H9 (cell line): ENCODE measurements around the gene PNMA8C. TPM values are rescaled to one million over a fixed set of nuclear protein-coding genes. Genes with fewer than 3 reads are reported as not detected.

Experiments
- DNase-seq: peaks from one replicate; pipeline ENCODE4 v3.0.0-alpha.2; 2017
- H2AFZ ChIP-seq: one replicate; pipeline ENCODE4 v1.6.1; 2013; ENCODE audit warnings: mild to moderate bottlenecking, low read length, control low read depth, moderate library complexity
- H2AK5ac ChIP-seq: 2 replicates; pipeline ENCODE4 v1.6.1; 2013; ENCODE audit warnings: low read length, control low read depth, mixed read lengths; ENCODE audit not compliant: insufficient read length
- H2BK120ac ChIP-seq: one replicate; pipeline ENCODE4 v1.6.1; 2013; ENCODE audit warnings: low read depth, mild to moderate bottlenecking, low read length, control low read depth, inconsistent platforms; ENCODE audit not compliant: poor library complexity, severe bottlenecking
- H2BK12ac ChIP-seq: 2 replicates; pipeline ENCODE4 v1.6.1; 2013; ENCODE audit warnings: low read length, control low read depth, mixed read lengths, low read depth; ENCODE audit not compliant: insufficient read length
- H2BK15ac ChIP-seq: 2 replicates; pipeline ENCODE4 v1.6.1; 2013; ENCODE audit warnings: low read depth, low read length, control low read depth
- H2BK20ac ChIP-seq: one replicate; pipeline ENCODE4 v1.6.1; 2013; ENCODE audit warnings: low read depth, mild to moderate bottlenecking, low read length, control low read depth, inconsistent platforms; ENCODE audit not compliant: poor library complexity, severe bottlenecking
- H2BK5ac ChIP-seq: 2 replicates; pipeline ENCODE4 v1.6.1; 2013; ENCODE audit warnings: low read length, control low read depth, mixed read lengths; ENCODE audit not compliant: insufficient read length
- H3K14ac ChIP-seq: 2 replicates; pipeline ENCODE4 v1.6.1; 2013; ENCODE audit warnings: low read length, control low read depth; ENCODE audit not compliant: insufficient read depth
- H3K18ac ChIP-seq: 2 replicates; pipeline ENCODE4 v1.6.1; 2013; ENCODE audit warnings: low read depth, mild to moderate bottlenecking, mixed read lengths, low read length, control low read depth; ENCODE audit not compliant: insufficient read length
- H3K23ac ChIP-seq: 2 replicates; pipeline ENCODE4 v1.6.1; 2013; ENCODE audit warnings: low read length, control low read depth, mixed read lengths, low read depth; ENCODE audit not compliant: insufficient read length
- H3K23me2 ChIP-seq: 2 replicates; pipeline ENCODE4 v1.6.1; 2013; ENCODE audit warnings: low read depth, mild to moderate bottlenecking, mixed read lengths, low read length, control low read depth; ENCODE audit not compliant: insufficient read length, poor library complexity, severe bottlenecking
- H3K27ac ChIP-seq: 2 replicates; pipeline ENCODE4 v1.5.1; 2013; ENCODE audit warnings: low read length, control low read depth, mixed read lengths, low read depth; ENCODE audit not compliant: insufficient read length
- H3K27me3 ChIP-seq: 2 replicates; pipeline ENCODE4 v1.6.1; 2013; ENCODE audit warnings: low read length, control low read depth, inconsistent platforms; ENCODE audit not compliant: insufficient read depth
- H3K4ac ChIP-seq: 2 replicates; pipeline ENCODE4 v1.6.1; 2013; ENCODE audit warnings: low read depth, mild to moderate bottlenecking, control low read depth, inconsistent platforms, low read length, moderate library complexity
- H3K4me1 ChIP-seq: 2 replicates; pipeline ENCODE4 v1.6.1; 2013; ENCODE audit warnings: low read length, control low read depth, inconsistent platforms; ENCODE audit not compliant: insufficient read depth
- H3K4me2 ChIP-seq: 2 replicates; pipeline ENCODE4 v1.6.1; 2013; ENCODE audit warnings: low read length, control low read depth, mixed read lengths; ENCODE audit not compliant: insufficient read length, insufficient read depth
- H3K56ac ChIP-seq: 2 replicates; pipeline ENCODE4 v1.6.1; 2013; ENCODE audit warnings: low read depth, mild to moderate bottlenecking, mixed read lengths, low read length, control low read depth; ENCODE audit not compliant: insufficient read length
- H3K79me1 ChIP-seq: 2 replicates; pipeline ENCODE4 v1.6.1; 2013; ENCODE audit warnings: low read depth, mild to moderate bottlenecking, moderate library complexity, low read length, control low read depth, inconsistent platforms; ENCODE audit not compliant: insufficient read depth, poor library complexity, severe bottlenecking
- H3K79me2 ChIP-seq: 2 replicates; pipeline ENCODE4 v1.6.1; 2013; ENCODE audit warnings: low read length, control low read depth, inconsistent platforms; ENCODE audit not compliant: insufficient read depth
- H3K9ac ChIP-seq: 2 replicates; pipeline ENCODE4 v1.6.1; 2013; ENCODE audit warnings: low read length, control low read depth, mixed read lengths; ENCODE audit not compliant: insufficient read length; ENCODE audit errors: extremely low read depth
- H3K9me3 ChIP-seq: one replicate; pipeline ENCODE4 v1.6.1; 2013; ENCODE audit warnings: low read depth, low read length, inconsistent platforms; ENCODE audit not compliant: control insufficient read depth
- H3T11ph ChIP-seq: one replicate; pipeline ENCODE4 v1.6.1; 2013; ENCODE audit warnings: mild to moderate bottlenecking, low read length, control low read depth, inconsistent platforms
- H4K20me1 ChIP-seq: one replicate; pipeline ENCODE4 v1.6.1; 2013; ENCODE audit not compliant: control insufficient read depth, insufficient read length, insufficient read depth
- H4K5ac ChIP-seq: 2 replicates; pipeline ENCODE4 v1.6.1; 2013; ENCODE audit warnings: low read depth, mild to moderate bottlenecking, mixed read lengths, low read length, control low read depth; ENCODE audit not compliant: insufficient read length
- H4K8ac ChIP-seq: replicated peaks from 2 replicates; pipeline ENCODE4 v1.6.1; 2013; ENCODE audit warnings: low read length, control low read depth, mixed read lengths, low read depth; ENCODE audit not compliant: insufficient read length
- H4K91ac ChIP-seq: 2 replicates; pipeline ENCODE4 v1.6.1; 2013; ENCODE audit warnings: low read depth, mild to moderate bottlenecking, moderate library complexity, mixed read lengths, low read length, control low read depth; ENCODE audit not compliant: insufficient read length
- H3K27ac Mint-ChIP-seq, 3 experiments: 2 replicates in 2 of 3; 3 replicates in 1 of 3; pipeline ENCODE4 v1.8.0; 2020 to 2021; ENCODE audit warnings: mixed read lengths in 3 of 3, mild to moderate bottlenecking in 1 of 3, moderate library complexity in 1 of 3
- H3K27me3 Mint-ChIP-seq: 2 replicates; pipeline ENCODE4 v1.8.0; 2021; ENCODE audit warnings: low read depth, mild to moderate bottlenecking, moderate library complexity, mixed read lengths
- H3K36me3 Mint-ChIP-seq, 3 experiments: 2 replicates in 2 of 3; 3 replicates in 1 of 3; pipeline ENCODE4 v1.8.0; 2020 to 2021; ENCODE audit warnings: low read depth in 3 of 3, mixed read lengths in 3 of 3; ENCODE audit not compliant: insufficient read depth in 1 of 3
- H3K4me1 Mint-ChIP-seq, 2 experiments: 2 replicates each; pipeline ENCODE4 v1.8.0; 2020; ENCODE audit warnings: mixed read lengths in 2 of 2
- H3K4me3 Mint-ChIP-seq, 2 experiments: 2 replicates in 1 of 2; 3 replicates in 1 of 2; pipeline ENCODE4 v1.8.0; 2020 to 2021; ENCODE audit warnings: mild to moderate bottlenecking in 2 of 2, mixed read lengths in 2 of 2, moderate library complexity in 1 of 2
- H3K9me3 Mint-ChIP-seq, 2 experiments: 2 replicates in 1 of 2; 3 replicates in 1 of 2; pipeline ENCODE4 v1.8.0; 2020; ENCODE audit warnings: mild to moderate bottlenecking in 2 of 2, mixed read lengths in 2 of 2, moderate library complexity in 1 of 2
- WGBS: extraction: QIAGEN DNeasy Blood & Tissue Kit; methylation state at CpG from one replicate; pipeline ENCODE4 v1.1.7; 2013; ENCODE audit warnings: missing lambda C conversion rate, low lambda C conversion rate, mixed read lengths; ENCODE audit not compliant: insufficient read length; ENCODE audit errors: extremely low coverage; 5-methylcytosine and 5-hydroxymethylcytosine counted together
- total RNA-seq: library from RNA; stranded (reverse); gene quantifications from 2 replicates; pipeline ENCODE4 v1.2.1, GENCODE V29; 2021
- TF ChIP-seq, protein P1 (sequence below): fragments of 200-600 bp; sonication (generic); conservative IDR thresholded peaks from 3 replicates; pipeline ENCODE4 v1.8.0; 2021; ENCODE audit warnings: antibody characterized with exemption, mild to moderate bottlenecking

The PNMA8C gene
- total RNA-seq, 1 experiment from 2014 or later = 1.8 TPM

DNA sequence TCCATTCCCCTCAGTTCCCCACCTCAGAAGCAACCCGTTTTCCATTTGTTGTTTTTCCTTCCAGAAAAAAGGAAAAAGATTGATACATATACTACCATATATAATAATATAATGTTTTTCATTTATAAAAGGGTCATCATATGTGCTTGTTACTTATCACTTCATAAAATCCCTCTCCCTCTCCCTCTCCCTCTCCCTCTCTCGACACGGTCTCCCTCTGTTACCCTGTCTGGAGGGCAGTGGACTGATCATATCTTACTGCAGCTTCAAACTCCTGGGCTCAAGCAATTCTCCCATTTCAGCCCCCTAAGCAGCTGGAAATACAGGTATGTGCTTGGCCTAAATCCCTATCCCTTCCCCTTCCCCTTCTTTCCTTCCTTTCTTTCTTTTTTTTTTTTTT, 25.5 kb upstream of the PNMA8C start:
- Histone ChIP-seq H3K4me1 (no peaks in the 10 kb centered on the region), H3K27me3 (no peaks in the 10 kb centered on the region), H3K79me2 (no peaks in the 10 kb centered on the region), H3K23ac (no peak overlapping the region), H2BK20ac (no peak overlapping the region), H3K9me3 (no peaks in the 10 kb centered on the region), H4K5ac (no peak overlapping the region), H4K91ac (no peak overlapping the region), H3K27ac (no peak overlapping the region), H2AFZ (no peak overlapping the region), H3K23me2 (no peaks in the 10 kb centered on the region), H3K4me2 (no peak overlapping the region), H2BK120ac (no peak overlapping the region), H3K79me1 (no peaks in the 10 kb centered on the region), H2AK5ac (no peak overlapping the region), H2BK15ac (no peak overlapping the region), H3K18ac (no peak overlapping the region), H4K20me1 (no peaks in the 10 kb centered on the region), H2BK12ac (no peak overlapping the region), H3K56ac (no peak overlapping the region), H4K8ac (no peak overlapping the region), H3K4ac (no peak overlapping the region), H3T11ph (no peak overlapping the region), H3K14ac (no peak overlapping the region), H2BK5ac (no peak overlapping the region), H3K9ac (no peak overlapping the region)
- Mint-ChIP-seq H3K36me3 (no peaks in the 10 kb centered on the region), H3K27ac (no peak overlapping the region), H3K27me3 (peaks cover 4% of the 10 kb centered on the region), H3K4me1 (no peaks in the 10 kb centered on the region), H3K9me3 (peaks cover 5 to 7% of the 10 kb centered on the region in 2 experiments; a peak in 4 of 5 replicates), H3K4me3 (no peak overlapping the region)
- DNase-seq = no peak
- TF ChIP-seq, protein P1, sequence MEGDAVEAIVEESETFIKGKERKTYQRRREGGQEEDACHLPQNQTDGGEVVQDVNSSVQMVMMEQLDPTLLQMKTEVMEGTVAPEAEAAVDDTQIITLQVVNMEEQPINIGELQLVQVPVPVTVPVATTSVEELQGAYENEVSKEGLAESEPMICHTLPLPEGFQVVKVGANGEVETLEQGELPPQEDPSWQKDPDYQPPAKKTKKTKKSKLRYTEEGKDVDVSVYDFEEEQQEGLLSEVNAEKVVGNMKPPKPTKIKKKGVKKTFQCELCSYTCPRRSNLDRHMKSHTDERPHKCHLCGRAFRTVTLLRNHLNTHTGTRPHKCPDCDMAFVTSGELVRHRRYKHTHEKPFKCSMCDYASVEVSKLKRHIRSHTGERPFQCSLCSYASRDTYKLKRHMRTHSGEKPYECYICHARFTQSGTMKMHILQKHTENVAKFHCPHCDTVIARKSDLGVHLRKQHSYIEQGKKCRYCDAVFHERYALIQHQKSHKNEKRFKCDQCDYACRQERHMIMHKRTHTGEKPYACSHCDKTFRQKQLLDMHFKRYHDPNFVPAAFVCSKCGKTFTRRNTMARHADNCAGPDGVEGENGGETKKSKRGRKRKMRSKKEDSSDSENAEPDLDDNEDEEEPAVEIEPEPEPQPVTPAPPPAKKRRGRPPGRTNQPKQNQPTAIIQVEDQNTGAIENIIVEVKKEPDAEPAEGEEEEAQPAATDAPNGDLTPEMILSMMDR = no peak
- WGBS = no CpG with 5 or more reads among the region's 3 CpGs
